ENCODE data around the gene MAST4. TPM values are rescaled to one million over a fixed set of nuclear protein-coding genes. Genes with fewer than 3 reads are reported as not detected.

MAST4 gene
- total and polyA plus RNA-seq, 2 of the 8 experiments (the other 6 are each of a cell fraction or from before 2014, with no cell fraction given) = 1.5 to 2.6 TPM

DNA sequence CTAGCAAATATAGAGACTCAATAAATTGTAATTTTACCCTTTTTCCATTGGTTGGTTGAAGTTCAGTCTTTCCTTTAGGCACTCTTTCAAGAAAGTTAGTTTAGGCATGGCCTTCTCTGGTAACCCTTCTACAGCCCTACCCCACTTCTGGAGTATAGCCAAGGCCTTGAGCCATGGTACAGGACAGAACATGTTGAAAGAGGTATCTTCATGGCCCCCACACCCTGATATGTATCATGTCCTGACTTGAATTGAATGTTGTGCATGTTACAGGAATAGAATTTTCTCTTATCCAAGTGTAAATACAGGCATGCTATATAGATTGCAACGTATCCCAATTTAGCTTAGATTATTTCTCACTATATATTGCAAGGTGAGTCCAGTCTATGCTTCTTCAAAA is 424.8 kb downstream of the MAST4 start (continued):
- no peak for TF ChIP-seq ATF2 (IDR thresholded peaks at IDR 0.05; ENCODE audit: low read length)

Data from H1 (cell line).